Measurements from ENCODE around the gene NEK2. TPM values are rescaled to one million over a fixed set of nuclear protein-coding genes. Genes with fewer than 3 reads are reported as not detected.
A peak's percentile ranks its signal among the peaks of the same experiment; 100 is the strongest.

NEK2 gene
- total and polyA plus RNA-seq, 2 of the 13 experiments (the other 11 are each of a cell fraction or from before 2014, with no cell fraction given): 10.9 to 40.8 TPM

DNA sequence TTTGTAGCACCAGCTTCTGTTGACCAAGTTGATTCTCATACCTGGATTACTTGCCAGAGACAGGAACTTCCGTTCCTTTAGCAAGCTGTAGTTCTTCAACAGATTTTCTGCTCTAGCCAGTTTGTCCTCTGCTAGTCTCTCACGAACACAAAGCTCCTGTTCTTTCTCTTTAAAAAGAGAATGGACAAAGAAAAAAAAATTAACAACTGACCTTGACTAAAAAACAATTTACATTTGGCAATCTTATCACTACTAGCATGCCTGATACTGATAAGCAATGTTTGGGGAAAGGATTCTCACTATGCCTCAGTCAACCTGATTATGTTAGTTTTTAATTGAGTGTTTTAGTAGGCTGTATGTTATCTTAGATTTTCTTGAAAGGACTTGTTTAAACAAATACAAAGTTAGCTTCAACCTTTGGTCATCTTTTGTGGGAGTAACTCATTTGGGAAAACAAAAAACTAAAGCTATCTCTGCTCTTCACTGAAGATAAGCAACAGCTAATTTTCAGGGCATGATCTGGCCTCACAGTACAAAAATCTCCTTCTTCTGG, 8.3 kb downstream of the NEK2 start (continued):
- TF ChIP-seq, protein P1, sequence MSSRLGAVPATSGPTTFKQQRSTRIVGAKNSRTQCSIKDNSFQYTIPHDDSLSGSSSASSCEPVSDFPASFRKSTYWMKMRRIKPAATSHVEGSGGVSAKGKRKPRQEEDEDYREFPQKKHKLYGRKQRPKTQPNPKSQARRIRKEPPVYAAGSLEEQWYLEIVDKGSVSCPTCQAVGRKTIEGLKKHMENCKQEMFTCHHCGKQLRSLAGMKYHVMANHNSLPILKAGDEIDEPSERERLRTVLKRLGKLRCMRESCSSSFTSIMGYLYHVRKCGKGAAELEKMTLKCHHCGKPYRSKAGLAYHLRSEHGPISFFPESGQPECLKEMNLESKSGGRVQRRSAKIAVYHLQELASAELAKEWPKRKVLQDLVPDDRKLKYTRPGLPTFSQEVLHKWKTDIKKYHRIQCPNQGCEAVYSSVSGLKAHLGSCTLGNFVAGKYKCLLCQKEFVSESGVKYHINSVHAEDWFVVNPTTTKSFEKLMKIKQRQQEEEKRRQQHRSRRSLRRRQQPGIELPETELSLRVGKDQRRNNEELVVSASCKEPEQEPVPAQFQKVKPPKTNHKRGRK (CRISPR knock-in tag; IDR thresholded peaks at IDR 0.05): no peak
- TF ChIP-seq ASH2L (IDR thresholded peaks at IDR 0.05; ENCODE audit: insufficient read length, low read depth, low read length) (no peak), POLR2AphosphoS5 (IDR thresholded peaks at IDR 0.05; ENCODE audit: low read depth, low read length) (no peak), MZF1 (CRISPR knock-in tag; IDR thresholded peaks at IDR 0.05; ENCODE audit: borderline replicate concordance) (no peak), EP300 (IDR thresholded peaks at IDR 0.05; ENCODE audit: low read depth in 2 of 2, low read length in 2 of 2) (peak in 1 of 2 experiments; percentile 97; a peak in 2 of 4 replicates), EP300 (CRISPR knock-in tag; IDR thresholded peaks at IDR 0.05; ENCODE audit: borderline replicate concordance) (peak; percentile 87), ZNF563 (CRISPR knock-in tag; IDR thresholded peaks at IDR 0.05) (no peak), PCBP1 (IDR thresholded peaks at IDR 0.05; ENCODE audit: borderline replicate concordance, low read depth, low read length) (no peak), ZNF530 (CRISPR knock-in tag; IDR thresholded peaks at IDR 0.05; ENCODE audit: low read depth) (no peak), GATAD1 (CRISPR knock-in tag; IDR thresholded peaks at IDR 0.05) (no peak), MED13 (CRISPR knock-in tag; IDR thresholded peaks at IDR 0.05) (peak; percentile 68; the same call in 1 of the 2 replicates), ZNF619 (CRISPR knock-in tag; IDR thresholded peaks at IDR 0.05) (no peak)
- TF ChIP-seq, protein P2, sequence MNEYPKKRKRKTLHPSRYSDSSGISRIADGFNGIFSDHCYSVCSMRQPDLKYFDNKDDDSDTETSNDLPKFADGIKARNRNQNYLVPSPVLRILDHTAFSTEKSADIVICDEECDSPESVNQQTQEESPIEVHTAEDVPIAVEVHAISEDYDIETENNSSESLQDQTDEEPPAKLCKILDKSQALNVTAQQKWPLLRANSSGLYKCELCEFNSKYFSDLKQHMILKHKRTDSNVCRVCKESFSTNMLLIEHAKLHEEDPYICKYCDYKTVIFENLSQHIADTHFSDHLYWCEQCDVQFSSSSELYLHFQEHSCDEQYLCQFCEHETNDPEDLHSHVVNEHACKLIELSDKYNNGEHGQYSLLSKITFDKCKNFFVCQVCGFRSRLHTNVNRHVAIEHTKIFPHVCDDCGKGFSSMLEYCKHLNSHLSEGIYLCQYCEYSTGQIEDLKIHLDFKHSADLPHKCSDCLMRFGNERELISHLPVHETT (CRISPR knock-in tag; conservative IDR thresholded peaks at IDR 0.05): 0 out of 2 replicates have a peak, but pooled peaks have one; percentile 28
- TF ChIP-seq, protein P3, sequence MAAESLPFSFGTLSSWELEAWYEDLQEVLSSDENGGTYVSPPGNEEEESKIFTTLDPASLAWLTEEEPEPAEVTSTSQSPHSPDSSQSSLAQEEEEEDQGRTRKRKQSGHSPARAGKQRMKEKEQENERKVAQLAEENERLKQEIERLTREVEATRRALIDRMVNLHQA (CRISPR knock-in tag; IDR thresholded peaks at IDR 0.05): no peak
- TF ChIP-seq, protein P4, sequence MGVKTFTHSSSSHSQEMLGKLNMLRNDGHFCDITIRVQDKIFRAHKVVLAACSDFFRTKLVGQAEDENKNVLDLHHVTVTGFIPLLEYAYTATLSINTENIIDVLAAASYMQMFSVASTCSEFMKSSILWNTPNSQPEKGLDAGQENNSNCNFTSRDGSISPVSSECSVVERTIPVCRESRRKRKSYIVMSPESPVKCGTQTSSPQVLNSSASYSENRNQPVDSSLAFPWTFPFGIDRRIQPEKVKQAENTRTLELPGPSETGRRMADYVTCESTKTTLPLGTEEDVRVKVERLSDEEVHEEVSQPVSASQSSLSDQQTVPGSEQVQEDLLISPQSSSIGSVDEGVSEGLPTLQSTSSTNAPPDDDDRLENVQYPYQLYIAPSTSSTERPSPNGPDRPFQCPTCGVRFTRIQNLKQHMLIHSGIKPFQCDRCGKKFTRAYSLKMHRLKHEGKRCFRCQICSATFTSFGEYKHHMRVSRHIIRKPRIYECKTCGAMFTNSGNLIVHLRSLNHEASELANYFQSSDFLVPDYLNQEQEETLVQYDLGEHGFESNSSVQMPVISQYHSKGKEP (CRISPR knock-in tag; IDR thresholded peaks at IDR 0.05): no peak
- TF ChIP-seq, protein P5, sequence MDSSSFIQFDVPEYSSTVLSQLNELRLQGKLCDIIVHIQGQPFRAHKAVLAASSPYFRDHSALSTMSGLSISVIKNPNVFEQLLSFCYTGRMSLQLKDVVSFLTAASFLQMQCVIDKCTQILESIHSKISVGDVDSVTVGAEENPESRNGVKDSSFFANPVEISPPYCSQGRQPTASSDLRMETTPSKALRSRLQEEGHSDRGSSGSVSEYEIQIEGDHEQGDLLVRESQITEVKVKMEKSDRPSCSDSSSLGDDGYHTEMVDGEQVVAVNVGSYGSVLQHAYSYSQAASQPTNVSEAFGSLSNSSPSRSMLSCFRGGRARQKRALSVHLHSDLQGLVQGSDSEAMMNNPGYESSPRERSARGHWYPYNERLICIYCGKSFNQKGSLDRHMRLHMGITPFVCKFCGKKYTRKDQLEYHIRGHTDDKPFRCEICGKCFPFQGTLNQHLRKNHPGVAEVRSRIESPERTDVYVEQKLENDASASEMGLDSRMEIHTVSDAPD (CRISPR knock-in tag; IDR thresholded peaks at IDR 0.05): 0 out of 2 replicates have a peak, but pooled peaks have one; percentile 41
- TF ChIP-seq, protein P6, sequence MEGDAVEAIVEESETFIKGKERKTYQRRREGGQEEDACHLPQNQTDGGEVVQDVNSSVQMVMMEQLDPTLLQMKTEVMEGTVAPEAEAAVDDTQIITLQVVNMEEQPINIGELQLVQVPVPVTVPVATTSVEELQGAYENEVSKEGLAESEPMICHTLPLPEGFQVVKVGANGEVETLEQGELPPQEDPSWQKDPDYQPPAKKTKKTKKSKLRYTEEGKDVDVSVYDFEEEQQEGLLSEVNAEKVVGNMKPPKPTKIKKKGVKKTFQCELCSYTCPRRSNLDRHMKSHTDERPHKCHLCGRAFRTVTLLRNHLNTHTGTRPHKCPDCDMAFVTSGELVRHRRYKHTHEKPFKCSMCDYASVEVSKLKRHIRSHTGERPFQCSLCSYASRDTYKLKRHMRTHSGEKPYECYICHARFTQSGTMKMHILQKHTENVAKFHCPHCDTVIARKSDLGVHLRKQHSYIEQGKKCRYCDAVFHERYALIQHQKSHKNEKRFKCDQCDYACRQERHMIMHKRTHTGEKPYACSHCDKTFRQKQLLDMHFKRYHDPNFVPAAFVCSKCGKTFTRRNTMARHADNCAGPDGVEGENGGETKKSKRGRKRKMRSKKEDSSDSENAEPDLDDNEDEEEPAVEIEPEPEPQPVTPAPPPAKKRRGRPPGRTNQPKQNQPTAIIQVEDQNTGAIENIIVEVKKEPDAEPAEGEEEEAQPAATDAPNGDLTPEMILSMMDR (CRISPR knock-in tag; IDR thresholded peaks at IDR 0.05): no peak
- TF ChIP-seq, protein P7, sequence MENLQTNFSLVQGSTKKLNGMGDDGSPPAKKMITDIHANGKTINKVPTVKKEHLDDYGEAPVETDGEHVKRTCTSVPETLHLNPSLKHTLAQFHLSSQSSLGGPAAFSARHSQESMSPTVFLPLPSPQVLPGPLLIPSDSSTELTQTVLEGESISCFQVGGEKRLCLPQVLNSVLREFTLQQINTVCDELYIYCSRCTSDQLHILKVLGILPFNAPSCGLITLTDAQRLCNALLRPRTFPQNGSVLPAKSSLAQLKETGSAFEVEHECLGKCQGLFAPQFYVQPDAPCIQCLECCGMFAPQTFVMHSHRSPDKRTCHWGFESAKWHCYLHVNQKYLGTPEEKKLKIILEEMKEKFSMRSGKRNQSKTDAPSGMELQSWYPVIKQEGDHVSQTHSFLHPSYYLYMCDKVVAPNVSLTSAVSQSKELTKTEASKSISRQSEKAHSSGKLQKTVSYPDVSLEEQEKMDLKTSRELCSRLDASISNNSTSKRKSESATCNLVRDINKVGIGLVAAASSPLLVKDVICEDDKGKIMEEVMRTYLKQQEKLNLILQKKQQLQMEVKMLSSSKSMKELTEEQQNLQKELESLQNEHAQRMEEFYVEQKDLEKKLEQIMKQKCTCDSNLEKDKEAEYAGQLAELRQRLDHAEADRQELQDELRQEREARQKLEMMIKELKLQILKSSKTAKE (CRISPR knock-in tag; IDR thresholded peaks at IDR 0.05; ENCODE audit: borderline replicate concordance): peak; percentile 77

All from HepG2 (cell line).